Osteoblast (primary cell): ENCODE data around the gene NINL. TPM values are rescaled to one million over a fixed set of nuclear protein-coding genes. Genes with fewer than 3 reads are reported as not detected.

Experiments used
- DNase-seq: peaks from one replicate; pipeline ENCODE4 v3.0.0; 2011; ENCODE audit warnings: low spot score, mixed read lengths; ENCODE audit not compliant: insufficient read length; ENCODE audit errors: missing footprints
- H2AFZ ChIP-seq: 2 replicates; pipeline ENCODE4 v1.6.0; 2011; ENCODE audit warnings: mild to moderate bottlenecking, low read length
- H3K27ac ChIP-seq: 2 replicates; pipeline ENCODE4 v1.5.1; 2011; ENCODE audit warnings: mild to moderate bottlenecking, low read depth, low read length, moderate library complexity
- H3K27me3 ChIP-seq: 2 replicates; pipeline ENCODE4 v1.6.0; 2012; ENCODE audit warnings: mild to moderate bottlenecking, control low read depth, inconsistent platforms, low read length, moderate library complexity; ENCODE audit not compliant: insufficient read depth
- H3K36me3 ChIP-seq: 2 replicates; pipeline ENCODE4 v1.5.1; 2011; ENCODE audit warnings: mild to moderate bottlenecking, low read length, control low read depth, moderate library complexity; ENCODE audit not compliant: insufficient read depth
- H3K4me1 ChIP-seq: 2 replicates; pipeline ENCODE4 v1.5.1; 2011; ENCODE audit warnings: mild to moderate bottlenecking, low read length, control low read depth, moderate library complexity; ENCODE audit not compliant: insufficient read depth
- H3K4me2 ChIP-seq: 2 replicates; pipeline ENCODE4 v1.6.0; 2011; ENCODE audit warnings: mild to moderate bottlenecking, low read length; ENCODE audit not compliant: insufficient read depth
- H3K4me3 ChIP-seq: fragments of 200-600 bp; sonication (generic); 3 replicates; pipeline ENCODE4 v1.5.1; 2012; ENCODE audit warnings: mild to moderate bottlenecking, low read length, inconsistent platforms; ENCODE audit not compliant: insufficient read depth
- H3K79me2 ChIP-seq: 2 replicates; pipeline ENCODE4 v1.6.0; 2012; ENCODE audit warnings: mild to moderate bottlenecking, low read length, control low read depth, inconsistent platforms; ENCODE audit not compliant: insufficient read depth
- H3K9me3 ChIP-seq: 2 replicates; pipeline ENCODE4 v1.5.1; 2011; ENCODE audit warnings: low read depth, low read length, control low read depth
- H4K20me1 ChIP-seq: 2 replicates; pipeline ENCODE4 v1.6.0; 2012; ENCODE audit warnings: mild to moderate bottlenecking, low read length, control low read depth; ENCODE audit not compliant: insufficient read depth
- CTCF ChIP-seq: IDR thresholded peaks from 2 replicates; pipeline ENCODE4 v1.5.1; 2011; ENCODE audit warnings: mild to moderate bottlenecking, low read depth, low read length, moderate library complexity; ENCODE audit errors: extremely low read depth
- total RNA-seq: library from RNA; depleted of rRNA; stranded (reverse); fragments of >200 nt; gene quantifications from 2 replicates; pipeline ENCODE4 v1.2.3, GENCODE V29; 2012

Gene NINL
- total RNA-seq, 1 donor = 14.8 TPM

DNA sequence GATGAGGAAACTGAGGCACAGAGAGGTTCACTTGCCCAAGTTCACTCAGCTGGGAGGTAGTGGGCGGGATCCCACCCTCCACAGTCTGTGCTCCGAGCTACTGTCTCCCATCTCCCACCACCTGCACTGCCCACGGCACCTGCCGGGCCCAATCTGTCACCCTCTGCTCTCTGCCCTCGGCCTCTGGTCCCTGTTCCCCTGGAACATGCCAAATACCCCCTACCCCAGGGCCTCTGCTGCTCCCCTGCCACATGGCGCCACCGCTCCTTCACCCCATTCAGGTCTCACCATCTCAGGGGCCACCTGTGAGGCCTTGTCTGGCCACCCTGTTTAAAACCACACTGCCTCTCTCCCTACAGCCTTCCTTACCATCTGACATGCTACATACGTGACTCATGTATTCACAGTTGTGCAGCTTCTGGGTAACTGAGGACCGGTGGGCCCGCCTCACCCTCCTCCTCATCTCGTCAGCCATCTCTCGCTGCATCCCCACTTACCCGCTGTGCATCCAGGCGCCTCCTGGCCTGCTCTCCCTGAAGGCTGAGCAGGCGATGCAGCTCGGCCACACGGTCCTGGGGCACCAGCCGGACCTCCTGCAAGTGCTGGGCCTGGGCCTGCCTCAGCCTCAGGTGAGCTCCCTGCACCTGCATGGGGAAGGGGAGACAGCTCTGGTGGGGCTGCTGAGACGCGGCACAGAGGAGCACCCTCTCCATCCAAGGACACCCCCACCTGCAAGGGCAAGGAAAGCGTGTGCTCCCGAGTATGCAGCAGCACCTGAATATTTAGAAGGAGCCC is 127.2 kb downstream of the NINL start:
- Histone ChIP-seq H2AFZ (no peak overlapping the region), H3K27me3 (no peaks in the 10 kb centered on the region), H3K4me2 (no peak overlapping the region), H3K4me1 (no peaks in the 10 kb centered on the region), H3K27ac (no peak overlapping the region), H3K9me3 (no peaks in the 10 kb centered on the region), H4K20me1 (no peaks in the 10 kb centered on the region), H3K4me3 (no peak overlapping the region), H3K36me3 (peaks cover 20% of the 10 kb centered on the region), H3K79me2 (no peaks in the 10 kb centered on the region)
- no peak for TF ChIP-seq CTCF
- peak; percentile 36 for DNase-seq

- Histone ChIP-seq H3K9me3 (no peaks in the 10 kb centered on the region), H3K36me3 (peaks cover 9% of the 10 kb centered on the region), H3K27me3 (no peaks in the 10 kb centered on the region), H3K27ac (no peak overlapping the region), H3K4me1 (no peaks in the 10 kb centered on the region), H3K4me2 (no peak overlapping the region), H3K4me3 (no peak overlapping the region), H4K20me1 (no peaks in the 10 kb centered on the region), H3K79me2 (no peaks in the 10 kb centered on the region), H2AFZ (no peak overlapping the region)
- DNase-seq = no peak
- TF ChIP-seq CTCF = no peak
Measured at GRCh38 chr20:25454153-25454900, 131.0 kb downstream of the NINL start.

DNA sequence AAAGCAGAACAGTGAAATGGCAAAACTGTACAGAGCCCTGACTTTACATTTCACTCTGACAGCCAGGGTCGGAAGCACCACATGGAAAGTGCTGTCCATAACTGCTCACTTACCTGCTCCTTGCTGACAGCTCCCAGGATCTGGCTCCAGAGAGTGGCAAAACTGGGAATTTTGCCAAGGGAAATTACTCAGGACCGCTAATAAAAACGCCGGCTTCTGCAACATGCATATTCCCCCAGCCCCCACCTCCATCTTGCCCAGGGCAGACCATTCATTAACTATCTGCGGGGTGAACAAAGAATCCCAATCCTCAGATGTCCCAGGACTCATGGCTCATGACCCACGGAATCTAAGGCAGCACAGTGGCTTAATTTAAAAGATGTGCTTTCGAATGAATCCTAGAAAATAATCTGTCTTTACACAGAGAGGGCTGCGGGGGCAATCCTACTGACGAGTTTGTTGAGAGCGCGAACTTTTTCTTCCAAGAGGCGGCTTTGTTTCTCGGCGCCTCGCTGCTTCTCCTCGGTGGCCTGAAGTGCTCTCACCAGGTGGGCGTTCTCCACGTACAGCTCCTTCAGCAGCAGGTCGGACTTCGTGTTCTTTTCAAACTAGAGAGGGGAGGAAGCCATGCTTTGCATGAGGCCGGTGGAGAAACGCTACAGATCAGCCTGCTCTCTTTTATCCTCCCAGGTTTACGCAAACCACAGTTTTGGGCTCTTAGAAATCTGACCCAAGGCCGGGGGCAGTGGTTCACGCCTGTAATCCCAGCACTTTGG is 132.1 kb downstream of the NINL start:
- no peaks in the 10 kb centered on the region for H3K9me3 ChIP-seq
- TF ChIP-seq CTCF = no peak

More for the DNA sequence above, 132.1 kb downstream of the NINL start:
- H3K4me2 ChIP-seq = peak overlapping the region; percentile 56
- no peaks in the 10 kb centered on the region for H4K20me1 ChIP-seq
- peaks cover 9% of the 10 kb centered on the region for H3K36me3 ChIP-seq
- H3K4me1 ChIP-seq = no peaks in the 10 kb centered on the region
- H3K27ac ChIP-seq = no peak overlapping the region
- H3K27me3 ChIP-seq = no peaks in the 10 kb centered on the region
- H3K79me2 ChIP-seq = no peaks in the 10 kb centered on the region
- DNase-seq = peak; percentile 51
- H3K4me3 ChIP-seq = no peak overlapping the region
- H2AFZ ChIP-seq = no peak overlapping the region
